ENCODE measurements around the gene TFF1.

Gene TFF1

GRCh38 chr21:42379426-42380215 is 13.3 kb upstream of the TFF1 start:
- no peak for DNase-seq

GRCh38 chr21:42378418-42378817 is 12.1 kb upstream of the TFF1 start:
- DNase-seq, result no peak

- DNase-seq, result no peak
Measured at GRCh38 chr21:42377951-42378340, 11.6 kb upstream of the TFF1 start.

- DNase-seq, result no peak
Measured at GRCh38 chr21:42377211-42377950, 11.0 kb upstream of the TFF1 start.

- no peak for DNase-seq
Measured at GRCh38 chr21:42376338-42376982, 10.1 kb upstream of the TFF1 start.

- no peak for DNase-seq
Measured at GRCh38 chr21:42375966-42376337, 9.6 kb upstream of the TFF1 start.

- DNase-seq, result no peak
Measured at GRCh38 chr21:42375506-42375905, 9.2 kb upstream of the TFF1 start.

GRCh38 chr21:42374864-42375499 is 8.6 kb upstream of the TFF1 start:
- DNase-seq, result no peak

- no peak for DNase-seq
Measured at GRCh38 chr21:42374457-42374856, 8.1 kb upstream of the TFF1 start.

GRCh38 chr21:42373908-42374455 is 7.6 kb upstream of the TFF1 start:
- no peak for DNase-seq

GRCh38 chr21:42373196-42373907 is 7.0 kb upstream of the TFF1 start:
- no peak for DNase-seq

- no peak for DNase-seq
Measured at GRCh38 chr21:42370894-42371654, 4.7 kb upstream of the TFF1 start.

- no peak for DNase-seq
Measured at GRCh38 chr21:42369821-42370220, 3.5 kb upstream of the TFF1 start.

GRCh38 chr21:42367367-42368165 is 1.2 kb upstream of the TFF1 start:
- no peak for DNase-seq

- DNase-seq, result no peak
Measured at GRCh38 chr21:42365770-42366169, 565 bp downstream of the TFF1 start.

- no peak for DNase-seq
Measured at GRCh38 chr21:42364304-42364865, 1.9 kb downstream of the TFF1 start.

GRCh38 chr21:42363312-42363711 is 3.0 kb downstream of the TFF1 start:
- no peak for DNase-seq

GRCh38 chr21:42362700-42363099 is 3.6 kb downstream of the TFF1 start:
- no peak for DNase-seq

- no peak for DNase-seq
Measured at GRCh38 chr21:42362198-42362597, 4.1 kb downstream of the TFF1 start.

- no peak for DNase-seq
Measured at GRCh38 chr21:42361286-42361685, 5.0 kb downstream of the TFF1 start.
